Endothelial cell of umbilical vein (primary cell): ENCODE results near the gene PFKP. TPM values are rescaled to one million over a fixed set of nuclear protein-coding genes. Genes with fewer than 3 reads are reported as not detected.

ENCODE experiments used
- BruUV-seq: library from RNA; stranded (reverse); fragments of 400-500 nt; replicated peaks from 2 replicates; lab custom pipeline; 2021; lab: Mats Ljungman, UMichigan
- CTCF ChIA-PET: fragments of 300-600, 350-600 bp; sonication (Branson Sonifier 250); formaldehyde crosslinking; loops from one replicate; lab custom pipeline; 2021; ENCODE audit warnings: antibody characterized with exemption, inconsistent platforms; lab: Charles Lee
- POLR2A ChIA-PET: fragments of 300-600, 350-600 bp; sonication (Branson Sonifier 250); formaldehyde crosslinking; loops from one replicate; lab custom pipeline; 2021; ENCODE audit warnings: antibody characterized with exemption, inconsistent platforms; lab: Charles Lee
- DNase-seq: peaks from one replicate; pipeline ENCODE4 v3.0.0-alpha.2; 2011; ENCODE audit warnings: low read depth, low spot score
- FAIRE-seq: peaks from 2 replicates; lab custom pipeline; 2011; peaks lifted over from hg19 to GRCh38; lab: Jason Lieb, UNC
- H2AFZ ChIP-seq: 2 replicates; pipeline ENCODE4 v1.6.0; 2012; ENCODE audit warnings: low read depth, low read length, control low read depth, inconsistent platforms
- H3K27ac ChIP-seq: 2 replicates; pipeline ENCODE4 v1.5.1; 2011; ENCODE audit warnings: low read depth, mild to moderate bottlenecking, control low read depth, low read length, moderate library complexity; ENCODE audit not compliant: insufficient read depth
- H3K27me3 ChIP-seq, 2 experiments: 2 replicates each; pipeline versions ENCODE4 v1.6.0 to v1.6.1; 2011; ENCODE audit warnings: low read length in 2 of 2, mixed read lengths in 1 of 2; ENCODE audit not compliant: control insufficient read depth in 2 of 2, insufficient read depth in 2 of 2
- H3K36me3 ChIP-seq, 2 experiments: 2 replicates in 1 of 2; 3 replicates in 1 of 2; pipeline ENCODE4 v1.5.1; 2011; ENCODE audit warnings: low read length in 2 of 2, mild to moderate bottlenecking in 1 of 2, moderate library complexity in 1 of 2; ENCODE audit not compliant: control insufficient read depth in 2 of 2, insufficient read depth in 2 of 2; ENCODE audit errors: extremely low read depth in 1 of 2
- H3K4me1 ChIP-seq: 3 replicates; pipeline ENCODE4 v1.5.1; 2011; ENCODE audit warnings: mild to moderate bottlenecking, low read length; ENCODE audit not compliant: control insufficient read depth, insufficient read depth; ENCODE audit errors: extremely low read depth
- H3K4me2 ChIP-seq: 2 replicates; pipeline ENCODE4 v1.6.1; 2011; ENCODE audit warnings: low read length, control low read depth, mixed read lengths; ENCODE audit not compliant: insufficient read depth
- H3K4me3 ChIP-seq, 3 experiments: fragments of 200-600 bp in 1 of 3; sonication (generic), shearing (Covaris generic) in 1 of 3; replicated peaks in 1 of 3; 2 replicates each; pipeline ENCODE4 v1.5.1; 2011 to 2016; ENCODE audit warnings: control low read depth in 3 of 3, low read length in 3 of 3, mild to moderate bottlenecking in 2 of 3, inconsistent platforms in 1 of 3, low read depth in 1 of 3, moderate library complexity in 1 of 3; ENCODE audit not compliant: insufficient read depth in 1 of 3
- H3K79me2 ChIP-seq: 2 replicates; pipeline ENCODE4 v1.6.0; 2012; ENCODE audit warnings: low read length, inconsistent platforms; ENCODE audit not compliant: control insufficient read depth, insufficient read depth
- H3K9ac ChIP-seq: replicated peaks from 2 replicates; pipeline ENCODE3; 2011; ENCODE audit warnings: low read length, control low read depth; ENCODE audit not compliant: insufficient read depth; ENCODE audit errors: extremely low read depth
- H3K9me1 ChIP-seq: replicated peaks from 3 replicates; pipeline ENCODE4 v1.6.0; 2011; ENCODE audit warnings: mild to moderate bottlenecking, low read length; ENCODE audit not compliant: control insufficient read depth, insufficient read depth; ENCODE audit errors: extremely low read depth
- H3K9me3 ChIP-seq: replicated peaks from 2 replicates; pipeline ENCODE4 v1.5.1; 2012; ENCODE audit warnings: low read length, inconsistent platforms; ENCODE audit not compliant: control insufficient read depth, insufficient read depth
- H4K20me1 ChIP-seq: replicated peaks from 2 replicates; pipeline ENCODE3; 2011; ENCODE audit warnings: mild to moderate bottlenecking, low read length; ENCODE audit not compliant: control insufficient read depth, insufficient read depth; ENCODE audit errors: extremely low read depth
- CTCF ChIP-seq, 2 donors: IDR thresholded peaks; 1 replicate in 1 of 2; 2 replicates in 1 of 2; pipeline ENCODE4 v1.5.1; 2011; ENCODE audit warnings: low read length in 2 of 2, mild to moderate bottlenecking in 2 of 2, moderate library complexity in 2 of 2, control low read depth in 1 of 2, inconsistent platforms in 1 of 2, low read depth in 1 of 2; ENCODE audit not compliant: insufficient read depth in 1 of 2; ENCODE audit errors: extremely low read depth in 1 of 2
- EZH2 ChIP-seq: IDR thresholded peaks from 2 replicates; pipeline ENCODE4 v1.6.1; 2012; ENCODE audit warnings: borderline replicate concordance, low read depth, mild to moderate bottlenecking, moderate library complexity, low read length, inconsistent platforms; ENCODE audit not compliant: severe bottlenecking
- FOS ChIP-seq: IDR thresholded peaks from 2 replicates; pipeline ENCODE4 v1.6.1; 2011; ENCODE audit warnings: mild to moderate bottlenecking, low read length, moderate library complexity, borderline replicate concordance; ENCODE audit not compliant: insufficient read depth
- GATA2 ChIP-seq: IDR thresholded peaks from 2 replicates; pipeline ENCODE4 v1.7.0; 2011; ENCODE audit warnings: low read depth, mild to moderate bottlenecking, moderate library complexity, mixed read lengths, low read length; ENCODE audit not compliant: insufficient read length, insufficient read depth
- JUN ChIP-seq: IDR thresholded peaks from 2 replicates; pipeline ENCODE4 v1.6.1; 2011; ENCODE audit warnings: borderline replicate concordance, low read depth; ENCODE audit not compliant: insufficient read length, insufficient read depth
- MAX ChIP-seq: IDR thresholded peaks from 2 replicates; pipeline ENCODE4 v1.6.1; 2011; ENCODE audit not compliant: insufficient read depth, insufficient read length
- MYC ChIP-seq: IDR thresholded peaks from one replicate; pipeline ENCODE4 v1.6.1; 2011; ENCODE audit warnings: mild to moderate bottlenecking, low read depth, low read length
- POLR2A ChIP-seq: IDR thresholded peaks from 2 replicates; pipeline ENCODE4 v1.6.1; 2012; ENCODE audit warnings: low read depth, mild to moderate bottlenecking, control low read depth, low read length
- POLR2AphosphoS5 ChIP-seq: IDR thresholded peaks from 2 replicates; pipeline ENCODE4 v1.6.1; 2012; ENCODE audit warnings: low read depth, mild to moderate bottlenecking, control low read depth, low read length, moderate library complexity; ENCODE audit not compliant: insufficient read depth
- dilution Hi-C: fragments of 300-500 bp; cut with MboI; formaldehyde crosslinking; loops from one replicate; pipeline ENCODE4 v1.15.0; 2019; ENCODE audit warnings: low sequenced_read_pairs; ENCODE audit not compliant: extremely low pct_ligation_motif_present
- intact Hi-C: fragments of 100-400 bp; cut with micrococcal nuclease; formaldehyde crosslinking; loops from one replicate; pipeline ENCODE4 v1.10.0; 2022
- polyA plus RNA-seq, 4 experiments: library from polyadenylated mRNA; depleted of rRNA in 3 of 4; stranded (reverse) in 3 of 4; unstranded in 1 of 4; fragments of >200 nt; gene quantifications; 2 replicates each; pipeline versions ENCODE4 v1.2.1 to v1.2.3, GENCODE V29; 2011 to 2012; ENCODE audit warnings: missing spikeins in 1 of 4
- total RNA-seq: library from RNA; stranded (reverse); gene quantifications from 2 replicates; pipeline ENCODE4 v1.2.3, GENCODE V29; 2021

PFKP gene
- total and polyA plus RNA-seq, 2 donors (not counting 3 experiments of a cell fraction or from before 2014, with no cell fraction given): 185 to 359 TPM

DNA sequence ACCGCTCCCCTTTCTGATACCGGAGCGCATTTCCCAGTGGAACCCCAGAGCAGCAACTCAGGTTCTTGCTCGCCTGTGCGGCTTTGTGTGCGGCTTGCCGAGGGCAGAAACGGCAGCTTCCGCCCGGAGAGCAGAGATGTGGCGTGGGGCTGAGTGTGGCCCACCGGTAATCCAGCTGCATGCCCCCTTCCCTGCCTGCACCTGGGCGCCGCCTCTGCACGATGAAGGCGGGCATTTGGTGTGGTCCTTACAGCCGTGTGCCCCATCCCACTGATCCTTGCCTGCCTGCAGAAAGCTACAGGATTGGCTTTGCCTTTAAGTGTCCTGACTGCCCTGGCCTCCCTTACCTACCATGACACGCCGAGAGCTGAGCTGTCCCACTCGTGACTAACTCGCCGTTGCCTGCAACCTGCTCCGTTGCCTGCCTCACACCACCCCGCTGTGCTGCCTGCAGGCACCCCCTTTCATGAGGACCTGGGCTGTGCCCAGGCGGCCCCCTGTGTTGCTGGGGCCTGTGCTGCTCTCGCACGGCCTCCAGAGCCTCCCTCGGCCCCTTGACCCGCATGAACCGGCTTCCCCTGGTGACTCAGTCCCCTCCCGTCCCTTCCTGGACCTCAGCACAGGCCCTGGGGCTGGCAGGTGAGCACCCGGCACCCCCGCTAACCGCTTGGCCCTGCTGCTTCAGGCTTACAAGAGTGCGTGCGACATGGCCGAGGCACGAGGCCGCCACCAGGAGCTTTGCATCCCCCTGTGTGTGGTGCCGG lies 57.2 kb downstream of the PFKP start:
- FAIRE-seq: no peak

More for the DNA sequence above, 57.2 kb downstream of the PFKP start:
- peaks cover 19 to 55% of the 10 kb centered on the region in 2 experiments for H3K36me3 ChIP-seq
- no peak for TF ChIP-seq MAX
- TF ChIP-seq POLR2AphosphoS5: no peak
- TF ChIP-seq GATA2: no peak
- no peak for TF ChIP-seq JUN
- no peak for TF ChIP-seq EZH2
- no peak for TF ChIP-seq POLR2A
- no peak for TF ChIP-seq CTCF (IDR thresholded peaks at IDR 0.05; ENCODE audit: extremely low read depth in 1 of 2, insufficient read depth in 1 of 2, low read depth in 1 of 2, low read length in 2 of 2)
- no peak for TF ChIP-seq FOS
- TF ChIP-seq MYC: no peak
- no peaks in the 10 kb centered on the region for H3K9me3 ChIP-seq
- no peaks in the 10 kb centered on the region for H4K20me1 ChIP-seq
- no peak overlapping the region for H3K9ac ChIP-seq
- DNase-seq: no peak
- no peak overlapping the region for H2AFZ ChIP-seq
- no peak overlapping the region for H3K27ac ChIP-seq
- H3K27me3 ChIP-seq: no peaks in the 10 kb centered on the region
- peaks cover 4% of the 10 kb centered on the region for H3K4me1 ChIP-seq
- H3K9me1 ChIP-seq: no peaks in the 10 kb centered on the region
- CTCF ChIA-PET: no interaction called here
- peaks cover 23% of the 10 kb centered on the region for H3K79me2 ChIP-seq
- dilution Hi-C loops (no loop called here), intact Hi-C loops (no loop called here)
- H3K4me2 ChIP-seq: no peak overlapping the region
- H3K4me3 ChIP-seq: no peak overlapping the region
- BruUV-seq: no TSS peak
- POLR2A ChIA-PET: no interaction called here
